Liver (tissue), 9 donors: ENCODE measurements around the gene HNRNPL. TPM values are rescaled to one million over a fixed set of nuclear protein-coding genes. Genes with fewer than 3 reads are reported as not detected.

Experiments
- DNase-seq: peaks from one replicate; pipeline ENCODE4 v3.0.0-alpha.2; 2017; ENCODE audit warnings: low spot score
- H3K27ac ChIP-seq, 2 donors: one replicate each; pipeline ENCODE4 v1.7.0; 2013; ENCODE audit warnings: inconsistent platforms in 2 of 2, low read length in 2 of 2, control low read depth in 1 of 2, low read depth in 1 of 2, mild to moderate bottlenecking in 1 of 2
- H3K27me3 ChIP-seq, 4 donors: one replicate each; pipeline versions ENCODE4 v1.6.1 to v1.7.0; 2013; ENCODE audit warnings: low read length in 3 of 4, inconsistent platforms in 1 of 4, mild to moderate bottlenecking in 1 of 4, moderate library complexity in 1 of 4; ENCODE audit not compliant: control insufficient read depth in 4 of 4, insufficient read depth in 4 of 4
- H3K36me3 ChIP-seq, 4 donors: one replicate each; pipeline versions ENCODE4 v1.6.1 to v1.7.0; 2013; ENCODE audit warnings: low read length in 3 of 4, mild to moderate bottlenecking in 3 of 4, low read depth in 1 of 4, moderate library complexity in 1 of 4; ENCODE audit not compliant: control insufficient read depth in 4 of 4, insufficient read depth in 3 of 4
- H3K4me1 ChIP-seq, 4 donors: one replicate each; pipeline versions ENCODE4 v1.6.1 to v1.7.0; 2013; ENCODE audit warnings: low read length in 3 of 4, mild to moderate bottlenecking in 3 of 4, moderate library complexity in 1 of 4; ENCODE audit not compliant: control insufficient read depth in 4 of 4, insufficient read depth in 4 of 4
- H3K4me3 ChIP-seq, 3 donors: one replicate each; pipeline versions ENCODE4 v1.6.1 to v1.7.0; 2013; ENCODE audit warnings: low read length in 3 of 3, control low read depth in 1 of 3, low read depth in 1 of 3, mild to moderate bottlenecking in 1 of 3
- H3K9ac ChIP-seq, 2 donors: one replicate each; pipeline ENCODE4 v1.7.0; 2013; ENCODE audit warnings: low read length in 2 of 2, mild to moderate bottlenecking in 2 of 2, moderate library complexity in 2 of 2, control low read depth in 1 of 2, low read depth in 1 of 2
- H3K9me3 ChIP-seq, 4 donors: one replicate each; pipeline versions ENCODE4 v1.6.1 to v1.7.0; 2013; ENCODE audit warnings: low read length in 3 of 4; ENCODE audit not compliant: control insufficient read depth in 4 of 4
- ATF3 ChIP-seq: IDR thresholded peaks from 2 replicates; pipeline ENCODE4 v1.6.1; 2016; ENCODE audit warnings: antibody characterized with exemption
- CTCF ChIP-seq: fragments of 150-350 bp; IDR thresholded peaks from 2 replicates; pipeline ENCODE4 v1.5.1; 2017; ENCODE audit warnings: improper control_type of control experiment, low read depth, low read length; ENCODE audit not compliant: missing input control
- EGR1 ChIP-seq, 2 donors: IDR thresholded peaks; 2 replicates each; pipeline ENCODE4 v1.6.1; 2016 to 2018; ENCODE audit warnings: antibody characterized with exemption in 2 of 2, low read depth in 2 of 2
- FOXA1 ChIP-seq: IDR thresholded peaks from 2 replicates; pipeline ENCODE4 v1.6.1; 2016; ENCODE audit warnings: antibody characterized with exemption
- FOXA2 ChIP-seq: IDR thresholded peaks from 2 replicates; pipeline ENCODE4 v1.6.1; 2016; ENCODE audit warnings: antibody characterized with exemption
- GABPA ChIP-seq, 2 donors: IDR thresholded peaks in 1 of 2; conservative IDR thresholded peaks in 1 of 2; 2 replicates each; pipeline ENCODE4 v1.6.1; 2016; ENCODE audit warnings: antibody characterized with exemption in 2 of 2, mild to moderate bottlenecking in 1 of 2, moderate library complexity in 1 of 2
- HNF4A ChIP-seq, 2 donors: conservative IDR thresholded peaks; 2 replicates each; pipeline ENCODE4 v1.6.1; 2016; ENCODE audit warnings: antibody characterized with exemption in 2 of 2, mild to moderate bottlenecking in 2 of 2
- HNF4G ChIP-seq: IDR thresholded peaks from 2 replicates; pipeline ENCODE4 v1.6.1; 2016; ENCODE audit warnings: antibody characterized with exemption
- JUND ChIP-seq, 2 donors: IDR thresholded peaks; 2 replicates each; pipeline ENCODE4 v1.6.1; 2016; ENCODE audit warnings: antibody characterized with exemption in 2 of 2
- MAX ChIP-seq: IDR thresholded peaks from 2 replicates; pipeline ENCODE4 v1.6.1; 2016; ENCODE audit warnings: antibody characterized with exemption
- NR2F2 ChIP-seq: IDR thresholded peaks from 2 replicates; pipeline ENCODE4 v1.6.1; 2016; ENCODE audit warnings: antibody characterized with exemption
- RAD21 ChIP-seq, 2 donors: IDR thresholded peaks; 2 replicates each; pipeline ENCODE4 v1.6.1; 2016; ENCODE audit warnings: antibody characterized with exemption in 2 of 2, mild to moderate bottlenecking in 2 of 2
- REST ChIP-seq: IDR thresholded peaks from 2 replicates; pipeline ENCODE4 v1.6.1; 2016; ENCODE audit warnings: antibody characterized with exemption, mild to moderate bottlenecking
- RXRA ChIP-seq, 2 donors: IDR thresholded peaks; 2 replicates each; pipeline ENCODE4 v1.6.1; 2017 to 2018; ENCODE audit warnings: antibody characterized with exemption in 2 of 2, mild to moderate bottlenecking in 1 of 2
- SP1 ChIP-seq: IDR thresholded peaks from 2 replicates; pipeline ENCODE4 v1.6.1; 2018; ENCODE audit warnings: antibody characterized with exemption, mild to moderate bottlenecking
- TAF1 ChIP-seq: conservative IDR thresholded peaks from 2 replicates; pipeline ENCODE4 v1.6.1; 2016; ENCODE audit warnings: antibody characterized with exemption, mild to moderate bottlenecking
- YY1 ChIP-seq: IDR thresholded peaks from 2 replicates; pipeline ENCODE4 v1.6.1; 2016; ENCODE audit warnings: antibody characterized with exemption, mild to moderate bottlenecking
- WGBS: extraction: QIAGEN DNeasy Blood & Tissue Kit; methylation state at CpG from one replicate; pipeline ENCODE4 v1.1.7; 2013; 5-methylcytosine and 5-hydroxymethylcytosine counted together
- polyA plus RNA-seq, 2 donors: library from polyadenylated mRNA; stranded (reverse) in 1 of 2; unstranded in 1 of 2; fragments of 200-250 nt in 1 of 2; fragments of >200 nt in 1 of 2; fragmentation: Nextera tagmentation in 1 of 2; extraction: Ambion mirVana in 1 of 2; gene quantifications; one replicate each; pipeline versions ENCODE4 v1.2.1 to v1.2.3, GENCODE V29; 2013 to 2015
- total RNA-seq, 2 donors: library from RNA; depleted of rRNA; stranded (reverse); fragments of >200 nt; gene quantifications; one replicate each; pipeline ENCODE4 v1.2.3, GENCODE V29; 2014
- TF ChIP-seq, protein P1 (sequence below): IDR thresholded peaks from 2 replicates; pipeline ENCODE4 v1.6.1; 2016; ENCODE audit warnings: antibody characterized with exemption
- donor health status: healthy.
- donor health status: healthy.
- donor health status: healthy.
- donor health status: healthy.
- donor health status: healthy.

The HNRNPL gene
- total and polyA plus RNA-seq, 4 donors: 50.4 to 166 (median 95.6) TPM

DNA sequence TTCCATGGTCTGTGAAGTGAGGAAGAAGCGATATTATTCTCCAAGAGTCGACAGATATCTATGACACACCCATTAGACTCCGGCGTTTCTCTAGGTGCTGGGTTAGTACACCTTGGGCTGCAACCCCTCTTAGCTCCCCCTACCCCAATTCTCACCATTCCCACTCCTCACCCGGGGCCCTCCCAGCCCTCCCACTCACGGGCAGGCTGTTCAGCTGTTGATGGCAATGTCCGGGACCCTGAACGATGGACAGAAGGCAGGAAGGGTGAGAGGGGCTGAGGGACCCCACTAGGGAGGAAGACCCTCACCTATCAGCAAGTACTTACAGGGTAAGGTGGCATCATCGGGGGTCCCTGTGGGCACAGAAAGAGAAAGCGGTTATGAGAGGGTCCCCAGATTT lies 46.2 kb downstream of the HNRNPL start:
- TF ChIP-seq RXRA (IDR thresholded peaks at IDR 0.05): no peak
- TF ChIP-seq EGR1 (IDR thresholded peaks at IDR 0.05; ENCODE audit: low read depth in 2 of 2): no peak
- TF ChIP-seq, protein P1, sequence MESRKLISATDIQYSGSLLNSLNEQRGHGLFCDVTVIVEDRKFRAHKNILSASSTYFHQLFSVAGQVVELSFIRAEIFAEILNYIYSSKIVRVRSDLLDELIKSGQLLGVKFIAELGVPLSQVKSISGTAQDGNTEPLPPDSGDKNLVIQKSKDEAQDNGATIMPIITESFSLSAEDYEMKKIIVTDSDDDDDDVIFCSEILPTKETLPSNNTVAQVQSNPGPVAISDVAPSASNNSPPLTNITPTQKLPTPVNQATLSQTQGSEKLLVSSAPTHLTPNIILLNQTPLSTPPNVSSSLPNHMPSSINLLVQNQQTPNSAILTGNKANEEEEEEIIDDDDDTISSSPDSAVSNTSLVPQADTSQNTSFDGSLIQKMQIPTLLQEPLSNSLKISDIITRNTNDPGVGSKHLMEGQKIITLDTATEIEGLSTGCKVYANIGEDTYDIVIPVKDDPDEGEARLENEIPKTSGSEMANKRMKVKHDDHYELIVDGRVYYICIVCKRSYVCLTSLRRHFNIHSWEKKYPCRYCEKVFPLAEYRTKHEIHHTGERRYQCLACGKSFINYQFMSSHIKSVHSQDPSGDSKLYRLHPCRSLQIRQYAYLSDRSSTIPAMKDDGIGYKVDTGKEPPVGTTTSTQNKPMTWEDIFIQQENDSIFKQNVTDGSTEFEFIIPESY: no peak
- TF ChIP-seq ATF3: no peak
- TF ChIP-seq GABPA (IDR thresholded peaks at IDR 0.05 in 1 of 2, conservative IDR thresholded peaks at IDR 0.05 in 1 of 2): no peak
- no peak for TF ChIP-seq NR2F2
- TF ChIP-seq CTCF: no peak
- TF ChIP-seq MAX: no peak
- TF ChIP-seq YY1: no peak
- no peak for TF ChIP-seq HNF4G
- no peak for TF ChIP-seq HNF4A (conservative IDR thresholded peaks at IDR 0.05)
- no peak for TF ChIP-seq SP1
- no peak for TF ChIP-seq REST
- no peak for TF ChIP-seq RAD21 (IDR thresholded peaks at IDR 0.05)
- TF ChIP-seq FOXA2: no peak
- TF ChIP-seq JUND (IDR thresholded peaks at IDR 0.05): no peak
- no peak for TF ChIP-seq TAF1
- no peak for TF ChIP-seq FOXA1
- Histone ChIP-seq H3K4me1 (no peaks in the 10 kb centered on the region), H3K27ac (no peak overlapping the region), H3K27me3 (no peaks in the 10 kb centered on the region), H3K9ac (no peak overlapping the region), H3K4me3 (no peak overlapping the region), H3K36me3 (peaks cover 3 to 15% (median 10%) of the 10 kb centered on the region in 4 donors), H3K9me3 (no peaks in the 10 kb centered on the region)
- DNase-seq: no peak
- 95% methylated on average over 10 of the region's 10 CpGs for WGBS
